ENCODE measurements around the gene ZNF394.

DNA sequence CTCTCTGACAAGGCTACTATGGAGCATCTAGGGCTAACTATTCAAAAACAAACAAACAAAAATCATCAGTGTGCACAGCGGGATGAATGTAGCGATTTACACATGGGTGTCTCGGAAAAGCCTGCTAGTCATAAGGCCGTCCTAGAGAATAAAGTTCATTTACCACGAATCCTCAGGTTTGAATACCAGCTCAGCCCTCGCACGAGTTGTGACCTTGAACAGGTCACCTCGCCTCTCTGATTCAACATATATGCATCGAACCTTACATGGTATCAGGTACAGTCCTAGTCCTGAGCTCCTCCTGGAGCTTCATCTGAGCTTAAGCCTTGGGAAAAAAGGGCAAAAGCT is 34.7 kb downstream of the ZNF394 start:
- TF ChIP-seq, protein P1, sequence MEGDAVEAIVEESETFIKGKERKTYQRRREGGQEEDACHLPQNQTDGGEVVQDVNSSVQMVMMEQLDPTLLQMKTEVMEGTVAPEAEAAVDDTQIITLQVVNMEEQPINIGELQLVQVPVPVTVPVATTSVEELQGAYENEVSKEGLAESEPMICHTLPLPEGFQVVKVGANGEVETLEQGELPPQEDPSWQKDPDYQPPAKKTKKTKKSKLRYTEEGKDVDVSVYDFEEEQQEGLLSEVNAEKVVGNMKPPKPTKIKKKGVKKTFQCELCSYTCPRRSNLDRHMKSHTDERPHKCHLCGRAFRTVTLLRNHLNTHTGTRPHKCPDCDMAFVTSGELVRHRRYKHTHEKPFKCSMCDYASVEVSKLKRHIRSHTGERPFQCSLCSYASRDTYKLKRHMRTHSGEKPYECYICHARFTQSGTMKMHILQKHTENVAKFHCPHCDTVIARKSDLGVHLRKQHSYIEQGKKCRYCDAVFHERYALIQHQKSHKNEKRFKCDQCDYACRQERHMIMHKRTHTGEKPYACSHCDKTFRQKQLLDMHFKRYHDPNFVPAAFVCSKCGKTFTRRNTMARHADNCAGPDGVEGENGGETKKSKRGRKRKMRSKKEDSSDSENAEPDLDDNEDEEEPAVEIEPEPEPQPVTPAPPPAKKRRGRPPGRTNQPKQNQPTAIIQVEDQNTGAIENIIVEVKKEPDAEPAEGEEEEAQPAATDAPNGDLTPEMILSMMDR (IDR thresholded peaks at IDR 0.05), result no peak
- TF ChIP-seq POLR2A (IDR thresholded peaks at IDR 0.05), result no peak
